Measurements from ENCODE around the gene TRAPPC8. TPM values are rescaled to one million over a fixed set of nuclear protein-coding genes. Genes with fewer than 3 reads are reported as not detected.
"Not testable (repeated sequence)": the region's sequence is repeated elsewhere in the genome, so short reads cannot be mapped to it uniquely, and the experiment has no call there.

Gene TRAPPC8
- polyA plus RNA-seq, 1 donor from 2014 or later = 57.8 TPM

DNA sequence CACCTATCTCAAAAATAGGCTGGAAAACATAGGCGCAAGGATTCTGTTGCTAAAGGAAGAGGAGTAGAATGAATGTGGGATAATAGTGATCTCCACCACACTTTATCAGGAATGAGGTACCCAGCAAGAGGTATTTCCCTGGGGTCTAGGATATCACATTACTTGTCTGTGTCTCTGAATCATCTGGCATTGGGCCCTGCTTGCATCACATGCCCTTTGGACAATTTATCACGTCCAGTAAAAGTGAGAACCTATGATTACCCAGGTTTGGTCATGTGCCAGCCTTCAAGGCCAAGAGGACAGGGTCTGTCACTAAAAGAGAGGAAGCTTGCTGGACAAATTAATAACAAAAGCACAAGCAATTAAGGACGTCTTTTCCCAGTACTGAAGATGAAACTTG, 11.4 kb upstream of the TRAPPC8 start:
- Histone ChIP-seq H3K4me2 (ENCODE audit: low read length) (no peak overlapping the region), H3K36me3 (ENCODE audit: insufficient read depth, low read length) (no peaks in the 10 kb centered on the region), H3F3A (ENCODE audit: insufficient read depth, low read length, poor library complexity, severe bottlenecking) (no peaks in the 10 kb centered on the region), H2AFZ (ENCODE audit: low read depth, low read length) (no peak overlapping the region), H3K4me3 (ENCODE audit: low read length) (no peak overlapping the region), H3K9ac (ENCODE audit: low read length) (no peak overlapping the region), H3K9me2 (ENCODE audit: insufficient read depth, low read length) (no peaks in the 10 kb centered on the region), H3K9me3 (ENCODE audit: low read length) (no peaks in the 10 kb centered on the region), H3K79me2 (replicated peaks; ENCODE audit: insufficient read depth, low read length) (no peaks in the 10 kb centered on the region), H3K27me3 (ENCODE audit: insufficient read depth, low read depth, low read length) (no peaks in the 10 kb centered on the region), H3K27ac (ENCODE audit: low read length) (no peak overlapping the region), H4K20me1 (ENCODE audit: insufficient read depth) (no peaks in the 10 kb centered on the region)
- no peak for TF ChIP-seq POLR2AphosphoS5 (IDR thresholded peaks at IDR 0.05)
- no peak for TF ChIP-seq EZH2 (IDR thresholded peaks at IDR 0.05; ENCODE audit: borderline replicate concordance, insufficient read depth, low read length, poor library complexity, severe bottlenecking)
- no peak for TF ChIP-seq CTCF (IDR thresholded peaks at IDR 0.05; ENCODE audit: poor library complexity, severe bottlenecking)
- no peak for TF ChIP-seq TAF1 (IDR thresholded peaks at IDR 0.05; ENCODE audit: low read depth)
- no peak for TF ChIP-seq MXI1 (conservative IDR thresholded peaks at IDR 0.05; ENCODE audit: poor library complexity, severe bottlenecking)

DNA sequence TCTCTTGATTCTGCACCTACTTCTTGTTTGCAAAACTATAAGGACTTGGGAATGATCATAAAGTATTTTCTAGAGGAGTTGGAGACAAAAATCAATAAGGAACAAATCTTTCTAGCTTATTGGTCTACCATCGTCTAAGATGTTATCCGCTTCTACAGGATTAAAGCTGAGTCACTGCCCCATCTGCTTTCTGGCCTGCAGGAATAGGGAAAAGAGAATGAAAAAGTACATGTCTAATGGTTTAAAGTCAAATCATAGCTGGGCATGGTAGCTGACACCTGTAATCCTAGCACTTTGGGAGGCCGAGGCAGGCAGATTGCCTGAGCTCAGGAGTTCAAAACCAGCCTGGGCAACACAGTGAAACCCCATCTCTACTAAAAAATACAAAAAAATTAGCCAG, 10.8 kb upstream of the TRAPPC8 start:
- H3K4me2 ChIP-seq (ENCODE audit: low read length); H3K27ac ChIP-seq (ENCODE audit: low read length); H3K79me2 ChIP-seq (replicated peaks; ENCODE audit: insufficient read depth, low read length); H3K9me2 ChIP-seq (ENCODE audit: insufficient read depth, low read length); H3K9ac ChIP-seq (ENCODE audit: low read length); H3K4me3 ChIP-seq (ENCODE audit: low read length); H3K9me3 ChIP-seq (ENCODE audit: low read length); H3K27me3 ChIP-seq (ENCODE audit: insufficient read depth, low read depth, low read length); H3K36me3 ChIP-seq (ENCODE audit: insufficient read depth, low read length); H2AFZ ChIP-seq (ENCODE audit: low read depth, low read length); H3F3A ChIP-seq (ENCODE audit: insufficient read depth, low read length, poor library complexity, severe bottlenecking); H4K20me1 ChIP-seq (ENCODE audit: insufficient read depth): not testable (repeated sequence)

GRCh38 chr18:31952223-31952622, 9.3 kb upstream of the TRAPPC8 start:
- Histone ChIP-seq H3K27me3 (ENCODE audit: insufficient read depth, low read depth, low read length) (no peaks in the 10 kb centered on the region), H3K9me3 (ENCODE audit: low read length) (no peaks in the 10 kb centered on the region), H3K9me2 (ENCODE audit: insufficient read depth, low read length) (no peaks in the 10 kb centered on the region), H3K4me2 (ENCODE audit: low read length) (no peak overlapping the region), H3K4me3 (ENCODE audit: low read length) (no peak overlapping the region), H4K20me1 (ENCODE audit: insufficient read depth) (no peaks in the 10 kb centered on the region), H2AFZ (ENCODE audit: low read depth, low read length) (no peak overlapping the region), H3K36me3 (ENCODE audit: insufficient read depth, low read length) (no peaks in the 10 kb centered on the region), H3F3A (ENCODE audit: insufficient read depth, low read length, poor library complexity, severe bottlenecking) (no peaks in the 10 kb centered on the region), H3K79me2 (replicated peaks; ENCODE audit: insufficient read depth, low read length) (no peaks in the 10 kb centered on the region), H3K27ac (ENCODE audit: low read length) (no peak overlapping the region), H3K9ac (ENCODE audit: low read length) (no peak overlapping the region)
- no peak for TF ChIP-seq EP300 (conservative IDR thresholded peaks at IDR 0.05; ENCODE audit: poor library complexity, severe bottlenecking)
- TF ChIP-seq TAF1 (IDR thresholded peaks at IDR 0.05; ENCODE audit: low read depth) = no peak
- no peak for TF ChIP-seq SMC3 (conservative IDR thresholded peaks at IDR 0.05; ENCODE audit: poor library complexity)
- no peak for TF ChIP-seq EZH2 (IDR thresholded peaks at IDR 0.05; ENCODE audit: borderline replicate concordance, insufficient read depth, low read length, poor library complexity, severe bottlenecking)
- TF ChIP-seq CTCF (IDR thresholded peaks at IDR 0.05; ENCODE audit: poor library complexity, severe bottlenecking) = no peak
- TF ChIP-seq RAD21 (conservative IDR thresholded peaks at IDR 0.05) = no peak
- TF ChIP-seq MXI1 (conservative IDR thresholded peaks at IDR 0.05; ENCODE audit: poor library complexity, severe bottlenecking) = no peak
- no peak for TF ChIP-seq POLR2AphosphoS5 (IDR thresholded peaks at IDR 0.05)
- TF ChIP-seq, protein P1, sequence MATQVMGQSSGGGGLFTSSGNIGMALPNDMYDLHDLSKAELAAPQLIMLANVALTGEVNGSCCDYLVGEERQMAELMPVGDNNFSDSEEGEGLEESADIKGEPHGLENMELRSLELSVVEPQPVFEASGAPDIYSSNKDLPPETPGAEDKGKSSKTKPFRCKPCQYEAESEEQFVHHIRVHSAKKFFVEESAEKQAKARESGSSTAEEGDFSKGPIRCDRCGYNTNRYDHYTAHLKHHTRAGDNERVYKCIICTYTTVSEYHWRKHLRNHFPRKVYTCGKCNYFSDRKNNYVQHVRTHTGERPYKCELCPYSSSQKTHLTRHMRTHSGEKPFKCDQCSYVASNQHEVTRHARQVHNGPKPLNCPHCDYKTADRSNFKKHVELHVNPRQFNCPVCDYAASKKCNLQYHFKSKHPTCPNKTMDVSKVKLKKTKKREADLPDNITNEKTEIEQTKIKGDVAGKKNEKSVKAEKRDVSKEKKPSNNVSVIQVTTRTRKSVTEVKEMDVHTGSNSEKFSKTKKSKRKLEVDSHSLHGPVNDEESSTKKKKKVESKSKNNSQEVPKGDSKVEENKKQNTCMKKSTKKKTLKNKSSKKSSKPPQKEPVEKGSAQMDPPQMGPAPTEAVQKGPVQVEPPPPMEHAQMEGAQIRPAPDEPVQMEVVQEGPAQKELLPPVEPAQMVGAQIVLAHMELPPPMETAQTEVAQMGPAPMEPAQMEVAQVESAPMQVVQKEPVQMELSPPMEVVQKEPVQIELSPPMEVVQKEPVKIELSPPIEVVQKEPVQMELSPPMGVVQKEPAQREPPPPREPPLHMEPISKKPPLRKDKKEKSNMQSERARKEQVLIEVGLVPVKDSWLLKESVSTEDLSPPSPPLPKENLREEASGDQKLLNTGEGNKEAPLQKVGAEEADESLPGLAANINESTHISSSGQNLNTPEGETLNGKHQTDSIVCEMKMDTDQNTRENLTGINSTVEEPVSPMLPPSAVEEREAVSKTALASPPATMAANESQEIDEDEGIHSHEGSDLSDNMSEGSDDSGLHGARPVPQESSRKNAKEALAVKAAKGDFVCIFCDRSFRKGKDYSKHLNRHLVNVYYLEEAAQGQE (IDR thresholded peaks at IDR 0.05; ENCODE audit: borderline replicate concordance) = no peak

Measured in neural cell (in vitro differentiated cells).